Motor neuron (in vitro differentiated cells): Measurements from ENCODE around the gene RPL27A. TPM values are rescaled to one million over a fixed set of nuclear protein-coding genes. Genes with fewer than 3 reads are reported as not detected.
A peak's percentile ranks its signal among the peaks of the same experiment; 100 is the strongest.
"Not testable (repeated sequence)": the region's sequence is repeated elsewhere in the genome, so short reads cannot be mapped to it uniquely, and the experiment has no call there.

Source experiments
- ATAC-seq, 8 experiments: fragments of 200-7000 bp; cut with Tn5 transposase; replicated peaks in 6 of 8; 2 replicates each; pipeline ENCODE4 v1.8.0; 2021; ENCODE audit warnings: mild to moderate bottlenecking in 8 of 8, moderate library complexity in 8 of 8
- H3K27ac ChIP-seq, 2 donors: fragments of 250-450 bp; sonication (Bioruptor Pico); 2 replicates each; pipeline ENCODE4 v1.9.0; 2021; ENCODE audit warnings: antibody characterized with exemption in 2 of 2, mild to moderate bottlenecking in 2 of 2, moderate library complexity in 1 of 2
- H3K4me1 ChIP-seq, 2 donors: fragments of 250-450 bp; sonication (Bioruptor Pico); replicated peaks in 1 of 2; 2 replicates each; pipeline ENCODE4 v1.6.1; 2021; ENCODE audit warnings: antibody characterized with exemption in 2 of 2, mild to moderate bottlenecking in 2 of 2, moderate library complexity in 1 of 2
- H3K4me3 ChIP-seq, 5 donors: fragments of 250-450 bp; sonication (Bioruptor Pico); 2 replicates each; pipeline ENCODE4 v1.9.0; 2021; ENCODE audit warnings: antibody characterized with exemption in 5 of 5, mild to moderate bottlenecking in 5 of 5, moderate library complexity in 4 of 5
- WGBS, 10 experiments: fragments of 450-650 bp; shearing (Covaris generic); methylation state at CpG; one replicate each; pipeline ENCODE4 v1.0.0; 2022; 5-methylcytosine and 5-hydroxymethylcytosine counted together
- in situ Hi-C, 9 experiments: fragments of 400-800 bp; cut with MboI; loops; one replicate each; pipeline ENCODE4 v1.15.0; 2021; ENCODE audit warnings: low sequenced_read_pairs in 9 of 9, low pct_unique_long_range_greater_than_20kb in 2 of 9; ENCODE audit not compliant: unreplicated experiment in 9 of 9
- total RNA-seq, 8 experiments: library from RNA; unstranded; fragments of 300-600 nt; gene quantifications; 2 replicates each; pipeline versions ENCODE4 v1.2.3 to v1.2.4, GENCODE V29; 2022

Gene RPL27A
- total RNA-seq, 8 experiments from 2014 or later = 1,442 to 2,444 (median 1,804) TPM

DNA sequence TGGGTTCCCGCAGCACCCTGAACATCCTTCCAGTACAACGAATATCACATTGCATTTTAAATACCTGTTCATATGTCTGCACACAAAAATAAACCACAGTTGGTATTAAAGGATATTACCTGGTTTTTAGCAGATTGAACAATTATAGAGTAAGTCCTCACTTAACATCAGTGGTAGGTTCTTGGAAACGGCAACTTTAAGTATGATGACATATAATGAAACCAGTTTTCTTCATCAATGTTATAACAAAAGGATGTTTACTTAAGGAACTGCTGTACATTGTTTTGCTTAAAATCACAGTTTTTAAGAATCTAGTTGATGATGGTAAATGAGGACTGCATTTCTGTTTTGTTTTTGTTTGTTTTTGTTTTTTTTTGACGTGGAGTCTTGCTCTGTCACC, 28.1 kb upstream of the RPL27A start:
- in situ Hi-C loops = no loop called here
- no peak for ATAC-seq
- Histone ChIP-seq H3K4me1 (peaks cover 36 to 41% of the 10 kb centered on the region in 2 donors), H3K27ac (no peak overlapping the region), H3K4me3 (no peak overlapping the region)
- WGBS, 10 experiments = 61 to 100% (median 93%) methylated on average over 1 to 4 of the region's 4 CpGs; no CpG with 5 or more reads in 1 of the 10 experiments

DNA sequence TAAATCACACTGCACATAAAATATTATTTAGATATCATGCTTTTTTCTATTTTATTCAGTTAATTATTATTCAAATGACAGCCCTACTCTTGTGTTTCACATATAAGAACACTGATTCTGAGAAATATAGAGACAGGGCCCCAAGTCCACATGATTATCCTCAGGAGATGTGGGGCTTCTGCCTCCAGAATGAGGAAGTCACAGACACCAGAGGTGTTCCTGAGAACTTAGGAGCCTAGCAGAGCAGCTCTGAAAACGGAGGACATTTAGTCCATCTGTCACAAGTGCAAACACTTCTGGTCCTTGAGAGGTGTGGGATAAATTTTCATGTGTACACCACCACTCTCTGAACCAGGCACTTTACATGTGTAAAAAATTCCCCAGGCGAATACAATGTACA, 26.3 kb upstream of the RPL27A start:
- H3K27ac ChIP-seq = no peak overlapping the region
- WGBS, 10 experiments = 50 to 100% (median 82%) methylated on average over 1 to 2 of the region's 2 CpGs; no CpG with 5 or more reads in 4 of the 10 experiments
- peak overlapping the region; percentile 18 to 44 (median 34) for H3K4me3 ChIP-seq
- in situ Hi-C loops = no loop called here
- H3K4me1 ChIP-seq = peaks cover 43 to 46% of the 10 kb centered on the region in 2 donors
- no peak for ATAC-seq

- in situ Hi-C loops = no loop called here
- Histone ChIP-seq H3K27ac (peak overlapping the region; percentile 90 to 93), H3K4me3 (peak overlapping the region; percentile 18 to 44 (median 34)), H3K4me1 (peaks cover 52 to 55% of the 10 kb centered on the region in 2 donors)
- WGBS, 10 experiments = 13 to 74% (median 50%) methylated on average over 3 to 9 of the region's 15 CpGs; no CpG with 5 or more reads in 3 of the 10 experiments
- peak in 5 of 8 experiments; percentile 90 to 94 (median 90) for ATAC-seq
Observed at GRCh38 chr11:8658321-8659057, 24.1 kb upstream of the RPL27A start.

DNA sequence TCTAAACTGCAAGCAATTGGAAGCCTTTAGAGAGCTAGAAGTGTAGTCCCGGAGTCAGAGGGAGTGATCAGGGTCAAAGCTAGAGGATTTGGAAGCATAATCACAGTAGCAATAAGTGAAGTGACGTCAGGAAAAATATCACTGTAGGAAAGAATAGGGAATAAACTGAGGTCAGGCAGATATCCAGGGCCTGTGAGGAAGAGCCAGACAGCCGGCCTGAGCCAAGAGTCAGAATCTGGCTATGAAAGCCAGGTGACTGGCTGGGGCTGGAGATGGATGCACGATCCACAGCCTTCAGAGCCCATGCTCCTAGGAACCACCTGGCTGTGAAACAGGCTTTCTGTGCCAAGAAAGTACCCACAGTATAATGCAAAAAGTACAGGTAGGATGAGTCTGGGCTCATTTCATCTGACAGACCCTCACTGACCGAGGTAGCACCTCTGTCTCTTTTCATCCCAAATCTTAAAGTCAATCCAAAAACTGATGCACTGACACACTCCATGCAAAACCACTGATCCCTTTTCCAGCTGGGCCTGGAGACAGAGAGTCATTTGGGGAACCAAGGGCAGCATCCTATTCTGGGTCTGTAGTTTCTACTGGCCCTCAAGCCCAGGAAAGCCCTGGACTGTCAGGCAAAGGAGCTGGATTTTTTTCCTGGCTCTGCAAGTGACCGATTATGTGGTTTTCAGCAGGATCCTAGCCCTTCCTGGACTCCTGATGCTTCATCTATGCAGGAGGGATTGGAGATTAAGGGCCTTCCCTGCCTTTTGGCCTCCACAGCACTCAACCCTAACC, 21.4 kb upstream of the RPL27A start:
- in situ Hi-C loops = no loop called here
- 60 to 100% (median 87%) methylated on average over 1 to 6 of the region's 6 CpGs; no CpG with 5 or more reads in 1 of the 10 experiments for WGBS, 10 experiments
- ATAC-seq = no peak

GRCh38 chr11:8665222-8665621, 17.4 kb upstream of the RPL27A start:
- H3K27ac ChIP-seq = no peak overlapping the region
- peaks cover 18 to 19% of the 10 kb centered on the region in 2 donors for H3K4me1 ChIP-seq
- in situ Hi-C loops = no loop called here
- ATAC-seq = no peak
- H3K4me3 ChIP-seq = no peak overlapping the region
- WGBS, 10 experiments = 100% methylated on average over 1 of the region's 1 CpG; no CpG with 5 or more reads in 4 of the 10 experiments

More for the DNA sequence above, 21.4 kb upstream of the RPL27A start:
- H3K27ac ChIP-seq = no peak overlapping the region
- H3K4me1 ChIP-seq = peaks cover 54 to 56% of the 10 kb centered on the region in 2 donors
- H3K4me3 ChIP-seq = no peak overlapping the region

DNA sequence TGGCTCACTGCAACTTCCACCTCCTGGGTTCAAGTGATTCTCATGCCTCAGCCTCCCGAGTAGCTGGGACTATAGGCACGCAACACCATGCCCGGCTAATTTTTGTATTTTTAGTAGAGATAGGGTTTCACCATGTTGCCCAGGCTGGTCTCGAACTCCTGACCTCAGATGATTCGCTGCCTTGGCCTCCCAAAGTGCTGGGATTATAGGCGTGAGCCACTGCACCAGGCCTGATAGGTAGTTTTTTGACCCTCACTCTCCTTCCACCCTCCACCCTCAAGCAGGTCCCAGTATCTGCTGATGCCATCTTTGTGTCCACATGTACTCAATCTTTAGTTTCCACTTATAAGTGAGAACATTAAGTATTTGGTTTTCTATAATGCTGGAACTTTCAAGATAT, 12.5 kb upstream of the RPL27A start:
- in situ Hi-C loops, ATAC-seq: not testable (repeated sequence)
- WGBS, 10 experiments = 80 to 95% (median 89%) methylated on average over 1 to 6 of the region's 6 CpGs; no CpG with 5 or more reads in 2 of the 10 experiments

GRCh38 chr11:8671193-8671612, 11.4 kb upstream of the RPL27A start:
- Histone ChIP-seq H3K4me1 (peaks cover 17 to 23% of the 10 kb centered on the region in 2 donors), H3K4me3 (no peak overlapping the region), H3K27ac (peak overlapping the region; percentile 73 to 79)
- in situ Hi-C loops = no loop called here
- 0 to 59% (median 0%) methylated on average over 1 to 4 of the region's 4 CpGs; no CpG with 5 or more reads in 1 of the 10 experiments for WGBS, 10 experiments
- ATAC-seq = peak; percentile 82 to 100 (median 98)

More for the DNA sequence above, 12.5 kb upstream of the RPL27A start:
- H3K27ac ChIP-seq, H3K4me3 ChIP-seq: not testable (repeated sequence)
- peaks cover 18 to 23% of the 10 kb centered on the region in 2 donors for H3K4me1 ChIP-seq

GRCh38 chr11:8671651-8672062, 10.9 kb upstream of the RPL27A start:
- Histone ChIP-seq H3K27ac (peak overlapping the region; percentile 73 to 79), H3K4me1 (peaks cover 17 to 23% of the 10 kb centered on the region in 2 donors), H3K4me3 (no peak overlapping the region)
- 0 to 50% methylated on average over 1 of the region's 1 CpG; no CpG with 5 or more reads in 8 of the 10 experiments for WGBS, 10 experiments
- in situ Hi-C loops = no loop called here
- peak; percentile 37 to 66 (median 48) for ATAC-seq

GRCh38 chr11:8672346-8672745, 10.2 kb upstream of the RPL27A start:
- Histone ChIP-seq H3K27ac (peak overlapping the region; percentile 73 to 79), H3K4me1 (peaks cover 17 to 23% of the 10 kb centered on the region in 2 donors), H3K4me3 (no peak overlapping the region)
- no peak for ATAC-seq
- in situ Hi-C loops = no loop called here
- 83 to 100% (median 100%) methylated on average over 1 to 2 of the region's 2 CpGs; no CpG with 5 or more reads in 2 of the 10 experiments for WGBS, 10 experiments

GRCh38 chr11:8674859-8675258, 7.7 kb upstream of the RPL27A start:
- H3K4me3 ChIP-seq = no peak overlapping the region
- ATAC-seq = no peak
- no peak overlapping the region for H3K27ac ChIP-seq
- whole genome bisulfite sequencing, 10 experiments = 33 to 100% (median 67%) methylated on average over 1 to 2 of the region's 2 CpGs
- peaks cover 17 to 23% of the 10 kb centered on the region in 2 donors for H3K4me1 ChIP-seq
- in situ Hi-C loops = no loop called here

DNA sequence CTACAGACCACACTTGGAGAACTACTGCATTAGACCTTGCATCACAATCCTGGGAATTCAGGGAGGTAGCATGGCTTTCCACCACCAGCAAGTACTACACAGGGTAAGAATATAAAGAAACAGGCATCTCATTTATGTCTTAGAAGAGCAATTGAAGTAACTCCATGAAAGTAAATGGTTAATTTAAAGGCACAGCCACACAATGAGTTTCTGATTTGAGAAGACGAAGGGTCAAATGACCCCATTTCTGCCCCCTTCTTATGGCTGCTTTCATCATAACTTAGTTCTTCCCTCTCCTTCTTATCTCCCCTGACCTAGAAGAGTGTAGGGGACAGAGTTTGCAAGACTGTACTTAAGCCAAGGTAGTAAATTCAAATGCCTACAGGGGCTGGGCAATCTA, 6.1 kb upstream of the RPL27A start:
- no peak overlapping the region for H3K4me3 ChIP-seq
- no peak for ATAC-seq
- H3K27ac ChIP-seq = no peak overlapping the region
- peaks cover 11% of the 10 kb centered on the region in 2 donors for H3K4me1 ChIP-seq
- in situ Hi-C loops = no loop called here
- 60 to 100% (median 92%) methylated on average over 1 of the region's 1 CpG; no CpG with 5 or more reads in 2 of the 10 experiments for WGBS, 10 experiments

DNA sequence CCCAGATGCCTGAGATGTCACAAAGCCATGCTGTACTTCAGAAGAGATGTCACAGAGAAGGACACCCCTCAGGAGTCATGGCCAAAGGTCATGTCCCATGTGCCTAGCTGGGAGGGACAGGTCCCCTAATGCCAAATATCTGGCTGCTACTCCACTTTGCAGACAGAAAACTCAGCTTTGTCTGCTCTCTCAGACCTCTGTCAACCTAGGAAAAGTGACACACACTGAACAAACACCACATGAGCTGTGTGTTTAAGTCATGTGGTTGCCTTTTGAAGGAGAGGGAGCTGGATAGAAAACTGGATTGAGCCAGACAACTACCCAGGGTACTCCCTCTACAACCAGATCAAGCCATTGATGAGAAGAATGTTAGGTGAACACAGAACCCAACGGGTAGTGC, 3.6 kb upstream of the RPL27A start:
- H3K27ac ChIP-seq = no peak overlapping the region
- H3K4me3 ChIP-seq = no peak overlapping the region
- ATAC-seq = no peak
- peaks cover 8% of the 10 kb centered on the region in 2 donors for H3K4me1 ChIP-seq
- in situ Hi-C loops = no loop called here
- WGBS, 10 experiments = 67 to 100% (median 92%) methylated on average over 1 of the region's 1 CpG; no CpG with 5 or more reads in 6 of the 10 experiments

DNA sequence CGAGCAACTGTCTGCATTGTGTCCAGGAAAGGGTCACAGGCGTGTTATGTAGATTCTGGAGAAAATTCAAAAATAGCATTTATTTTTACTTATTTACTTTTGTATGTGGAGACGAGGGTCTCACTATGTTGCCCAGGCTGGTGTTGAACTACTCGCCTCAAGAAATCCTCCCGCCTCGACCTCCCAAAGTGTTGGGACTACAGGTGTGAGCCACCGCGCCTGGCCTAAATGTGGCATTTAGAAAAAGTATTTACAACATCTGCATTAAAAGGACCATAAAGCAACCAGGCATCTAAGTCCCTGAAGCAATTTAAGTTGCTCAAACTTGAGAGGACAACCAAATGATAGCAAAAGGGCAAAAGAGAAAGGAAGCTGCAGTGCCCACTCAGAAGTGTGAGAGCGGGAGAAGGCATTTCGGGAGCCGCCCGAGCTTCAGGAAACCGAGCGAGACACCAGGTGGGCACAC, 722 bp upstream of the RPL27A start:
- no peak for ATAC-seq
- 7 to 100% (median 42%) methylated on average over 1 to 13 of the region's 14 CpGs; no CpG with 5 or more reads in 2 of the 10 experiments for WGBS, 10 experiments
- in situ Hi-C loops = no loop called here

More for the DNA sequence above, 722 bp upstream of the RPL27A start:
- peaks cover 11 to 13% of the 10 kb centered on the region in 2 donors for H3K4me1 ChIP-seq
- peak overlapping the region; percentile 95 to 98 for H3K27ac ChIP-seq
- H3K4me3 ChIP-seq = peak overlapping the region; percentile 66 to 96 (median 95)
